K562 (cell line): Measurements from ENCODE around the gene GNGT2. TPM values are rescaled to one million over a fixed set of nuclear protein-coding genes. Genes with fewer than 3 reads are reported as not detected.

Experiments
- CBX3 ChIP-seq, 2 experiments: IDR thresholded peaks; 1 replicate in 1 of 2; 2 replicates in 1 of 2; pipeline ENCODE4 v1.6.1; 2012; ENCODE audit warnings: inconsistent platforms in 2 of 2, low read length in 2 of 2, borderline replicate concordance in 1 of 2, control low read depth in 1 of 2
- CC2D1A ChIP-seq: fragments of 450-650 bp; IDR thresholded peaks from 2 replicates; pipeline ENCODE4 v1.6.1; 2017; ENCODE audit warnings: mild to moderate bottlenecking
- CEBPB ChIP-seq: fragments of 450-650 bp; IDR thresholded peaks from 2 replicates; pipeline ENCODE4 v1.6.1; 2016; ENCODE audit warnings: missing genetic modification characterization, missing compliant biosample characterization
- DMBX1 ChIP-seq: fragments of 250-450 bp; sonication (Bioruptor Pico); IDR thresholded peaks from 2 replicates; pipeline ENCODE4 v1.8.0; 2022; ENCODE audit warnings: inconsistent platforms, mild to moderate bottlenecking, moderate library complexity, borderline replicate concordance
- E2F8 ChIP-seq: fragments of 450-650 bp; IDR thresholded peaks from 2 replicates; pipeline ENCODE4 v1.7.1; 2018; ENCODE audit warnings: mild to moderate bottlenecking, low read depth; ENCODE audit not compliant: partially characterized antibody
- EHMT2 ChIP-seq: fragments of 450-650 bp; IDR thresholded peaks from 2 replicates; pipeline ENCODE4 v1.6.1; 2018; ENCODE audit warnings: antibody characterized with exemption
- HDAC6 ChIP-seq: IDR thresholded peaks from 2 replicates; pipeline ENCODE4 v1.6.1; 2012; ENCODE audit warnings: low read depth, mild to moderate bottlenecking, control low read depth, inconsistent platforms, low read length, moderate library complexity
- MAFK ChIP-seq: IDR thresholded peaks from 2 replicates; pipeline ENCODE4 v1.6.1; 2011; ENCODE audit warnings: low read length, improper control_type of control experiment
- MECOM ChIP-seq: fragments of 250-450 bp; sonication (Bioruptor Pico); IDR thresholded peaks from 2 replicates; pipeline ENCODE4 v1.8.0; 2022; ENCODE audit warnings: inconsistent platforms
- NUFIP1 ChIP-seq: fragments of 450-650 bp; IDR thresholded peaks from 2 replicates; pipeline ENCODE4 v1.6.1; 2018; ENCODE audit not compliant: partially characterized antibody
- PCBP1 ChIP-seq: fragments of 200-400 bp; formaldehyde crosslinking; IDR thresholded peaks from 2 replicates; pipeline ENCODE4 v1.6.1; 2018; ENCODE audit warnings: mild to moderate bottlenecking, low read depth, low read length; ENCODE audit not compliant: poor library complexity, severe bottlenecking
- PCBP2 ChIP-seq: fragments of 200-400 bp; formaldehyde crosslinking; IDR thresholded peaks from 2 replicates; pipeline ENCODE4 v1.6.1; 2018; ENCODE audit warnings: low read length, low read depth, mild to moderate bottlenecking, moderate library complexity; ENCODE audit not compliant: poor library complexity, severe bottlenecking
- POLR2AphosphoS5 ChIP-seq: IDR thresholded peaks from 2 replicates; pipeline ENCODE4 v1.6.1; 2011; ENCODE audit warnings: mild to moderate bottlenecking, low read depth, low read length, moderate library complexity; ENCODE audit not compliant: control insufficient read depth, insufficient read depth
- PYGO2 ChIP-seq: fragments of 450-650 bp; IDR thresholded peaks from 2 replicates; pipeline ENCODE4 v1.6.1; 2016; ENCODE audit warnings: mild to moderate bottlenecking, missing genetic modification characterization, moderate library complexity, missing compliant biosample characterization
- RAD21 ChIP-seq, 2 experiments: fragments of 250-450 bp in 1 of 2; fragments of 450-650 bp in 1 of 2; sonication (Bioruptor Pico) in 1 of 2; formaldehyde crosslinking in 1 of 2; IDR thresholded peaks in 1 of 2; conservative IDR thresholded peaks in 1 of 2; 2 replicates each; pipeline versions ENCODE4 v1.4.0 to v1.8.0; 2020 to 2022; ENCODE audit warnings: mild to moderate bottlenecking in 2 of 2, moderate library complexity in 1 of 2
- SIRT6 ChIP-seq: IDR thresholded peaks from one replicate; pipeline ENCODE4 v1.6.1; 2012; ENCODE audit warnings: low read depth, mild to moderate bottlenecking, control low read depth, inconsistent platforms, low read length, moderate library complexity
- U2AF2 ChIP-seq: fragments of 200-400 bp; formaldehyde crosslinking; optimal IDR thresholded peaks from 2 replicates; pipeline ENCODE3; 2017; ENCODE audit warnings: low read depth, mild to moderate bottlenecking, low read length
- ZBTB1 ChIP-seq: sonication (generic); formaldehyde crosslinking; IDR thresholded peaks from 2 replicates; pipeline ENCODE4 v1.8.1; 2023; ENCODE audit warnings: missing genetic modification reagents, low read depth, mild to moderate bottlenecking, borderline replicate concordance
- ZNF12 ChIP-seq: sonication (generic); formaldehyde crosslinking; IDR thresholded peaks from 2 replicates; pipeline ENCODE4 v1.4.0; 2020; ENCODE audit warnings: mild to moderate bottlenecking, missing genetic modification reagents
- ZNF316 ChIP-seq: fragments of 450-650 bp; IDR thresholded peaks from 2 replicates; pipeline ENCODE4 v1.6.1; 2016
- ZNF778 ChIP-seq: fragments of 450-650 bp; formaldehyde crosslinking; IDR thresholded peaks from 2 replicates; pipeline ENCODE4 v1.4.0; 2020; ENCODE audit warnings: mild to moderate bottlenecking, moderate library complexity
- ZNF79 ChIP-seq: fragments of 250-450 bp; sonication (Bioruptor Pico); IDR thresholded peaks from 2 replicates; pipeline ENCODE4 v1.4.0; 2020; ENCODE audit warnings: low read depth, mild to moderate bottlenecking, moderate library complexity
- polyA plus RNA-seq, 8 experiments: library from polyadenylated mRNA; depleted of rRNA in 4 of 8; stranded (reverse) in 5 of 8; unstranded in 3 of 8; fragments of >200 nt; fragmentation: Nextera tagmentation in 2 of 8; fragmentation: Illumina TruSeq in 1 of 8; extraction: Ambion mirVana in 2 of 8; extraction: Trizol in 1 of 8; gene quantifications; 2 replicates each; pipeline versions ENCODE4 v1.2.1 to v1.2.3, GENCODE V29; 2011 to 2014; ENCODE audit warnings: inconsistent platforms in 1 of 8, missing spikeins in 1 of 8
- total RNA-seq, 7 experiments: library from RNA; depleted of rRNA in 6 of 7; stranded (reverse); fragments of >200 nt in 6 of 7; fragmentation: Illumina TruSeq in 2 of 7; extraction: Trizol in 2 of 7; gene quantifications; 2 replicates each; pipeline versions ENCODE4 v1.2.1 to v1.2.3, GENCODE V29; 2011 to 2021; ENCODE audit warnings: low replicate concordance in 1 of 7
- TF ChIP-seq, protein P1 (sequence below), 2 experiments: fragments of 200-800 bp in 1 of 2; sonication (Bioruptor generic) in 1 of 2; sonication (generic) in 1 of 2; formaldehyde crosslinking in 1 of 2; IDR thresholded peaks in 1 of 2; conservative IDR thresholded peaks in 1 of 2; 2 replicates each; pipeline versions ENCODE4 v1.5.0 to v1.6.1; 2016 to 2020; ENCODE audit warnings: missing compliant biosample characterization in 1 of 2, missing genetic modification characterization in 1 of 2, missing genetic modification reagents in 1 of 2
- TF ChIP-seq, protein P2 (sequence below), 3 experiments: fragments of 200-800 bp in 1 of 3; sonication (Bioruptor generic) in 1 of 3; sonication (generic) in 1 of 3; formaldehyde crosslinking in 1 of 3; IDR thresholded peaks; 2 replicates each; pipeline versions ENCODE4 v1.6.1 to v1.8.0; 2016 to 2022; ENCODE audit warnings: mild to moderate bottlenecking in 2 of 3, missing compliant biosample characterization in 2 of 3, missing genetic modification characterization in 2 of 3, missing genetic modification reagents in 1 of 3

GNGT2 gene
- total and polyA plus RNA-seq, 9 of the 15 experiments (the other 6 are each of a cell fraction or from before 2014, with no cell fraction given) = not detected

- TF ChIP-seq E2F8 = no peak
- TF ChIP-seq ZNF79 (CRISPR knock-in tag) = no peak
- no peak for TF ChIP-seq CBX3 (IDR thresholded peaks at IDR 0.05; ENCODE audit: borderline replicate concordance in 1 of 2, low read length in 2 of 2)
- no peak for TF ChIP-seq PCBP1
- TF ChIP-seq ZNF12 (CRISPR knock-in tag) = no peak
- TF ChIP-seq NUFIP1 = no peak
- TF ChIP-seq, protein P1, sequence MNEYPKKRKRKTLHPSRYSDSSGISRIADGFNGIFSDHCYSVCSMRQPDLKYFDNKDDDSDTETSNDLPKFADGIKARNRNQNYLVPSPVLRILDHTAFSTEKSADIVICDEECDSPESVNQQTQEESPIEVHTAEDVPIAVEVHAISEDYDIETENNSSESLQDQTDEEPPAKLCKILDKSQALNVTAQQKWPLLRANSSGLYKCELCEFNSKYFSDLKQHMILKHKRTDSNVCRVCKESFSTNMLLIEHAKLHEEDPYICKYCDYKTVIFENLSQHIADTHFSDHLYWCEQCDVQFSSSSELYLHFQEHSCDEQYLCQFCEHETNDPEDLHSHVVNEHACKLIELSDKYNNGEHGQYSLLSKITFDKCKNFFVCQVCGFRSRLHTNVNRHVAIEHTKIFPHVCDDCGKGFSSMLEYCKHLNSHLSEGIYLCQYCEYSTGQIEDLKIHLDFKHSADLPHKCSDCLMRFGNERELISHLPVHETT (CRISPR knock-in tag; conservative IDR thresholded peaks at IDR 0.05 in 1 of 2, IDR thresholded peaks at IDR 0.05 in 1 of 2) = 0 out of 4 replicates have a peak, but pooled peaks of 1 of the 2 experiments have one; percentile 14
- no peak for TF ChIP-seq HDAC6
- no peak for TF ChIP-seq U2AF2
- TF ChIP-seq ZBTB1 = no peak
- TF ChIP-seq DMBX1 = no peak
- TF ChIP-seq POLR2AphosphoS5 = no peak
- no peak for TF ChIP-seq PCBP2
- TF ChIP-seq PYGO2 (tag) = no peak
- no peak for TF ChIP-seq MECOM (CRISPR knock-in tag)
- peak; percentile 15; the same call in 1 of the 2 replicates for TF ChIP-seq ZNF316
- no peak for TF ChIP-seq ZNF778 (CRISPR knock-in tag)
- TF ChIP-seq MAFK = peak; percentile 12; the same call in 1 of the 2 replicates
- TF ChIP-seq RAD21 (CRISPR knock-in tag; conservative IDR thresholded peaks at IDR 0.05 in 1 of 2, IDR thresholded peaks at IDR 0.05 in 1 of 2) = no peak
- no peak for TF ChIP-seq EHMT2
- no peak for TF ChIP-seq SIRT6
- TF ChIP-seq, protein P2, sequence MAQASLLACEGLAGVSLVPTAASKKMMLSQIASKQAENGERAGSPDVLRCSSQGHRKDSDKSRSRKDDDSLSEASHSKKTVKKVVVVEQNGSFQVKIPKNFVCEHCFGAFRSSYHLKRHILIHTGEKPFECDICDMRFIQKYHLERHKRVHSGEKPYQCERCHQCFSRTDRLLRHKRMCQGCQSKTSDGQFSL (CRISPR knock-in tag; IDR thresholded peaks at IDR 0.05) = no peak
- TF ChIP-seq, protein P2 (tag; IDR thresholded peaks at IDR 0.05) = no peak
- TF ChIP-seq CEBPB (tag) = no peak
- no peak for TF ChIP-seq CC2D1A
Measured at GRCh38 chr17:49198211-49198610, 12.2 kb downstream of the GNGT2 start (continued).
